AG09319 (cell line): ENCODE results near the gene NR2F2.

ENCODE experiments used
- DNase-seq: peaks from one replicate; pipeline ENCODE4 v3.0.0-alpha.2; 2010; ENCODE audit warnings: low read depth; ENCODE audit errors: extremely low read depth
- CTCF ChIP-seq: IDR thresholded peaks from 2 replicates; pipeline ENCODE4 v1.5.1; 2011; ENCODE audit warnings: low read depth, mild to moderate bottlenecking, inconsistent platforms, low read length, moderate library complexity

The NR2F2 gene

GRCh38 chr15:96316953-96317629, 13.4 kb upstream of the NR2F2 start:
- TF ChIP-seq CTCF = no peak
- no peak for DNase-seq

- no peak for TF ChIP-seq CTCF
- no peak for DNase-seq
These were observed 10.4 kb upstream of the NR2F2 start for GRCh38 chr15:96320107-96320506.

GRCh38 chr15:96320703-96321638, 9.5 kb upstream of the NR2F2 start:
- no peak for DNase-seq
- no peak for TF ChIP-seq CTCF

GRCh38 chr15:96321639-96322535, 8.6 kb upstream of the NR2F2 start:
- no peak; the same call in 1 of the 2 replicates for TF ChIP-seq CTCF
- DNase-seq = no peak

- TF ChIP-seq CTCF = no peak
- no peak for DNase-seq
These were observed 7.8 kb upstream of the NR2F2 start for GRCh38 chr15:96322536-96323318.

GRCh38 chr15:96323319-96324145, 7.0 kb upstream of the NR2F2 start:
- no peak for TF ChIP-seq CTCF
- no peak for DNase-seq
